ENCODE results near the gene RPL34.

Gene RPL34

GRCh38 chr4:108624263-108625056 lies 4.1 kb downstream of the RPL34 start:
- DNase-seq = no peak

DNA sequence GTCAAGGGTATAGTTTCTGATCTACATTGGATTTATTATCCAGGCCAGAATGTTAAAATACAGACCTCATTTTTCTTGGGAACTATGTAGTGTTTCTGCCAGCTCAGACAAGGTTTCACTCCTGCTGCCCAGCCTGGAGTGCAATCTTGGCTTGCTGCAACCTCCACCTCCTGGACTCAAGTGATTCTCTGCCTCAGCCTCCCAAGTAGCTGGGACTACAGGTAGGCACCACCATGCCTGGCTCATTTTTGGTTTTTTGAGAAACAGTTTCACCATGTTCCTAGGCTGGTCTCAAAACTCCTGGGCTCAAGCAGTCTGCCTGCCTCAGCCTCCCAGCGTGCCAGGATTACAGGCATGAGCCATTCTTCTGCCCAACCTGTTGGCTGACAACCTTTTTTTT lies 5.7 kb downstream of the RPL34 start:
- no peak for DNase-seq

- no peak for DNase-seq
Measured at GRCh38 chr4:108628411-108628810, 8.0 kb downstream of the RPL34 start.

- DNase-seq = no peak
Measured at GRCh38 chr4:108635070-108635655, 14.8 kb downstream of the RPL34 start.

GRCh38 chr4:108636246-108636645 lies 15.9 kb downstream of the RPL34 start:
- no peak for DNase-seq

GRCh38 chr4:108637856-108638255 lies 17.5 kb downstream of the RPL34 start:
- DNase-seq = no peak

DNA sequence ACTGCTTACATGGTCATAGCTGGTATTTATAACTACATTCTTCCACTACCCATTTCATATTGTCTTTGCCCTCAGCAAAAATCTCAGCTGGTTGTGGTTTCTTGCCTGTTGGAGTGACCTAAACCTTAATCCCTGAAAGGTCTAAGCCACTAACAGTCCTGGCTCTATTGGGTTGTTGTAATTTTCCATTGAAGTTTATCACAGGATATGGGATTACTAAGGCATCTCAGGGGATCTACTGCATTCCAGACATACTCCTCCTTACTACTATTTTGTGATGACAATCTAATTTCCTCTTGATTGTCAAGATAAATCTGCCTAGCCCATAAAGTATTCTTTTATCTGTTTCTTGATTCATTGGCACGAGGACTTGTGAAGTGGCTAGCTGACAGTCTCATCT lies 23.9 kb downstream of the RPL34 start:
- no peak for DNase-seq

DNA sequence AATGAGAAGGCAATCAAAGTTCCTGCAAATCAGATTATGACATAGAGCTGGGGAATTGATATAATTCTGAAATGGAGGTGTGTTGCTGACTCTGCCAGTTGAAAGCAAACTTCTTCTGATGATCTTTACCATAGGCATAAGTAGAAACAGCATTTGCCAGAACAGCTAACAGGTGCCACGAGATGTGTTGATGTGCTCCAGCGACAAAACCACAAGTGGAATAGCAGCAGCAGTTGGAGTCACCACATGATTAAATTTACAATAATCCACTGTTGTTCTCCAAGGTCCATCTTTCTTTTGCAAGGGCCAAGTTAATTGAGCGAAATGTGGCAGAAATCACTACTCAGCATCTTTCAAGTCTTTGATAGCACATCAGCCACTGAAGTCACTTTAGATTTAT lies 26.3 kb downstream of the RPL34 start:
- DNase-seq = no peak

DNA sequence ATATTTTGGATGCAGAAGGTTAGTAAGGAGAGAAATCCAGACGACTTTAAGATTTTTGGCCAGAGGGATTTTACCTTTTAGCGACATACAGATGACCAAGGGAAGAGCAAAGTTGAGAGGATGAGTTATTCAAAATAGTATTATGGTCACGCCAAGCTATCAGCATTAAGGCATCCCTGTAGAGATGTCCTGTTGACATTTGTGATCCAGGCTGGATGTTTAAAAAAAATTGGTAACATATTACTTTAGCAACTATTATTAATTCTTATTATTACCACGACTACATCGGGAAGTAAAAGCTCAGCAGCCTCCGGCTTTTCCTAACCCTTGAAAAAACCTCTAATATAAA lies 29.5 kb downstream of the RPL34 start:
- no peak for DNase-seq

DNA sequence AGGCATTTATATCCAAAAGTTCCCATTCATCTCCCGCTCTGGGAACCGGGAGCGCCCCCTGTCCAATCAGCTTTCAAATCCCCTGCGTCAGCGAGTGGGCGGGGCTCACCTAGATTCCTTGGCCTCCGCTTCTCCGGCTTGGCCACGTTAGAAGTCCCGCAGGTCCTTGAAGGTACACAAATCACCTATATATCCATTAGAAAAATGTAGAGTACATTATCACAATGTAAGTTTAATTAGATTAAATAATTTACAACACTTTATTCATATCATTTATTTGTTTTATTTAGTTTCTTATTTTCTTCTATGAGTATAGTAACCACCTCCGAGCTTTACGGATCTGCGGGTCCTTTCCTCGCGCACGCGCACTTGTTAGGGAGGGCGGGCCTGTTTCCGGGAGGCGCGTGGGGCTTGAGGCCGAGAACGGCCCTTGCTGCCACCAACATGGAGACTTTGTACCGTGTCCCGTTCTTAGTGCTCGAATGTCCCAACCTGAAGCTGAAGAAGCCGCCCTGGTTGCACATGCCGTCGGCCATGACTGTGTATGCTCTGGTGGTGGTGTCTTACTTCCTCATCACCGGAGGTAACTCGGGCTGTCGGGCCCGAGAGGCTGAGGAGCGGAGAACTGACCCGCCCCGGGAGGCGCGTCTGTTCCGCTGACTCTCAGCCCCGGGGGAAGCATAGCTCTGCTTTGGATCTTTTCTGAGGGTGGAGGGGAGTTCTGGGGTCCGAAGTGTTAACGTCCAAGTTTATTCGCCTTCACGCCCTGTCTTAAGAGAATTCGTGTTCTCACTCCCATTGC lies 30.0 kb downstream of the RPL34 start, which contains the start of gene OSTC:
Gene OSTC, plus strand, starts transcription at position 388 of the 802 bp plus-strand sequence. Its CDS starts 57 bp downstream, at position 445.
- DNase-seq = peak; percentile 88 to 93 (median 90)

GRCh38 chr4:108651014-108651791 lies 30.8 kb downstream of the RPL34 start:
- DNase-seq = peak in 1 of 5 experiments; percentile 40

GRCh38 chr4:108662629-108663028 lies 42.3 kb downstream of the RPL34 start:
- DNase-seq = no peak

DNA sequence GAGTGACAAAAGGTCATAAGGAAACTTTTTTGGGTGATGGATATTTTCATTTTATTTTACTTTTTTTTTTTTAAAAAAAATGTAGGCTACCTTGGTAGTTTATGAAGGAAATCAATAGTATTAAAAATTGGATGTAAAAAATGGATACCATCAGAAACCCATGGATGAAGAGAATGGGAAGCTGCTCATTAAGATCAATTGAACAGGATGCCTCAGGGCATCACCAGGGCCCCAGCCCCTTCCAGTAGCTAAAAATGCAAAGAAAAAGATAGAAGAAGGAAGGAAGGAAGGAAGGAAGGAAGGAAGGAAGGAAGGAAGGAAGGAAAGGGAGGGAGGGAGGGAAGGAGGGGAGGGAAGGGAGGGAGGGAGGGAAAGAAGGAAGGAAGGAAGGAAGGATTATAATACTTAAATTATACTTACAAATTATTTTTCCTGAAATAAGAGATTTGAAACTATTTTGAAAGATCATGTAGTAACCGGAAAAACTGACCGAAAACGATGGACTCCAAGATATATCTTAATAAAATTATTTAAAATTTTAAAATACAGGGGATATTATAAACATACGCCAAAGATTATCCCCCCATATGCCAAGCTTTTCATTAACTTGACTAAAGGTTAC lies 54.1 kb downstream of the RPL34 start:
- DNase-seq = no peak
